Caco-2 (cell line): ENCODE results near the gene TDRD12. TPM values are rescaled to one million over a fixed set of nuclear protein-coding genes. Genes with fewer than 3 reads are reported as not detected.

Source experiments
- BruUV-seq: library from RNA; stranded (reverse); fragments of 400-500 nt; replicated peaks from 2 replicates; lab custom pipeline; 2021; lab: Mats Ljungman, UMichigan
- CTCF ChIA-PET: fragments of 300-600 bp; sonication (Branson Sonifier 250); formaldehyde crosslinking; loops from one replicate; lab custom pipeline; 2022; ENCODE audit warnings: antibody characterized with exemption; lab: Charles Lee
- POLR2A ChIA-PET: fragments of 300-600 bp; sonication (Branson Sonifier 250); formaldehyde crosslinking; loops from one replicate; lab custom pipeline; 2022; ENCODE audit warnings: antibody characterized with exemption; lab: Charles Lee
- DNase-seq, 2 experiments: peaks; one replicate each; pipeline versions ENCODE4 v3.0.0 to v3.0.0-alpha.2; 2020 to 2022
- H3K27me3 ChIP-seq: replicated peaks from 2 replicates; pipeline ENCODE4 v1.6.0; 2011; ENCODE audit warnings: low read length; ENCODE audit not compliant: control insufficient read depth, insufficient read depth
- H3K36me3 ChIP-seq: 2 replicates; pipeline ENCODE4 v1.5.1; 2011; ENCODE audit warnings: low read length; ENCODE audit not compliant: control insufficient read depth, insufficient read depth
- H3K4me1 ChIP-seq: fragments of 250-450 bp; sonication (Bioruptor Pico); 2 replicates; pipeline ENCODE4 v1.5.1; 2020; ENCODE audit warnings: mild to moderate bottlenecking
- H3K4me3 ChIP-seq: 2 replicates; pipeline ENCODE4 v1.5.1; 2011; ENCODE audit warnings: low read depth, mild to moderate bottlenecking, control low read depth, low read length
- H3K9me3 ChIP-seq: fragments of 250-450 bp; sonication (Bioruptor Pico); 2 replicates; pipeline ENCODE4 v1.5.1; 2020; ENCODE audit warnings: mild to moderate bottlenecking, moderate library complexity
- H3K27ac Mint-ChIP-seq: one replicate; pipeline ENCODE4 v1.8.0; 2022; ENCODE audit warnings: mixed read lengths; ENCODE audit not compliant: unreplicated experiment
- H3K27me3 Mint-ChIP-seq: one replicate; pipeline ENCODE4 v1.8.0; 2022; ENCODE audit warnings: mixed read lengths; ENCODE audit not compliant: insufficient read depth, unreplicated experiment
- H3K36me3 Mint-ChIP-seq: one replicate; pipeline ENCODE4 v1.8.0; 2022; ENCODE audit warnings: mild to moderate bottlenecking, mixed read lengths; ENCODE audit not compliant: insufficient read depth, unreplicated experiment
- H3K4me1 Mint-ChIP-seq: one replicate; pipeline ENCODE4 v1.8.0; 2022; ENCODE audit warnings: low read depth, mixed read lengths; ENCODE audit not compliant: unreplicated experiment
- H3K4me3 Mint-ChIP-seq: one replicate; pipeline ENCODE4 v1.8.0; 2022; ENCODE audit warnings: mild to moderate bottlenecking, moderate library complexity, mixed read lengths; ENCODE audit not compliant: unreplicated experiment
- H3K9me3 Mint-ChIP-seq: one replicate; pipeline ENCODE4 v1.8.0; 2022; ENCODE audit warnings: mixed read lengths; ENCODE audit not compliant: unreplicated experiment
- CTCF ChIP-seq, 2 experiments: fragments of 200-600 bp in 1 of 2; IDR thresholded peaks; 1 replicate in 1 of 2; 2 replicates in 1 of 2; pipeline versions ENCODE4 v1.5.1 to v1.8.0; 2011 to 2022; ENCODE audit warnings: antibody characterized with exemption in 1 of 2, control low read depth in 1 of 2, inconsistent platforms in 1 of 2, low read depth in 1 of 2, low read length in 1 of 2, mild to moderate bottlenecking in 1 of 2, moderate library complexity in 1 of 2; ENCODE audit not compliant: insufficient read depth in 1 of 2, severe bottlenecking in 1 of 2, unreplicated experiment in 1 of 2
- intact Hi-C: fragments of 100-400 bp; cut with micrococcal nuclease; formaldehyde crosslinking; loops from one replicate; pipeline ENCODE4 v1.10.0; 2022; ENCODE audit not compliant: unreplicated experiment
- total RNA-seq: library from RNA; stranded (reverse); gene quantifications from 2 replicates; pipeline ENCODE4 v1.2.3, GENCODE V29; 2022

Gene TDRD12
- total RNA-seq, 1 experiment from 2014 or later, result 0.11 TPM

- Mint-ChIP-seq H3K4me1 (peaks cover 7% of the 10 kb centered on the region), H3K9me3 (no peaks in the 10 kb centered on the region), H3K27me3 (no peaks in the 10 kb centered on the region), H3K36me3 (peaks cover 3% of the 10 kb centered on the region), H3K4me3 (no peak overlapping the region), H3K27ac (no peak overlapping the region)
- Histone ChIP-seq H3K27me3 (no peaks in the 10 kb centered on the region), H3K36me3 (no peaks in the 10 kb centered on the region), H3K4me3 (no peak overlapping the region), H3K9me3 (no peaks in the 10 kb centered on the region), H3K4me1 (peaks cover 4% of the 10 kb centered on the region; the same call in 1 of the 2 replicates)
- DNase-seq, result no peak
- intact Hi-C loops, result no loop called here
- CTCF ChIA-PET, result interaction anchor here (0.7 kb wide), 1 partner anchor 282 kb away, joined by 4 read pairs; no protein-coding TSS in a partner anchor
- BruUV-seq, result no TSS peak
- POLR2A ChIA-PET, result no interaction called here
- no peak for TF ChIP-seq CTCF (IDR thresholded peaks at IDR 0.05; ENCODE audit: insufficient read depth in 1 of 2, low read depth in 1 of 2, low read length in 1 of 2, severe bottlenecking in 1 of 2, unreplicated experiment in 1 of 2)
Observed at GRCh38 chr19:32687681-32688080, 31.9 kb upstream of the TDRD12 start.

- intact Hi-C loops, result no loop called here
- no peak for TF ChIP-seq CTCF (IDR thresholded peaks at IDR 0.05; ENCODE audit: insufficient read depth in 1 of 2, low read depth in 1 of 2, low read length in 1 of 2, severe bottlenecking in 1 of 2, unreplicated experiment in 1 of 2)
- Histone ChIP-seq H3K4me1 (peaks cover 4% of the 10 kb centered on the region), H3K27me3 (no peaks in the 10 kb centered on the region), H3K36me3 (peaks cover under 1% of the 10 kb centered on the region; the same call in 1 of the 2 replicates), H3K9me3 (no peaks in the 10 kb centered on the region), H3K4me3 (no peak overlapping the region)
- Mint-ChIP-seq H3K9me3 (no peaks in the 10 kb centered on the region), H3K27ac (no peak overlapping the region), H3K4me3 (no peak overlapping the region), H3K4me1 (peaks cover 14% of the 10 kb centered on the region), H3K36me3 (peaks cover 9% of the 10 kb centered on the region), H3K27me3 (no peaks in the 10 kb centered on the region)
- CTCF ChIA-PET, result no interaction called here
- DNase-seq, result no peak
- no TSS peak for BruUV-seq
- POLR2A ChIA-PET, result no interaction called here
Observed at GRCh38 chr19:32688311-32688710, 31.3 kb upstream of the TDRD12 start.

GRCh38 chr19:32691291-32691951 is 28.1 kb upstream of the TDRD12 start, which contains the start of gene NUDT19:
NUDT19 (plus strand) TSS chr19:32691821; CDS start chr19:32691961, 140 bp downstream.
- Mint-ChIP-seq H3K27ac (peak within 1 kb of the TSS; percentile 81), H3K4me1 (peaks cover 40% of the 10 kb centered on the region), H3K36me3 (peaks cover 30% of the 10 kb centered on the region), H3K27me3 (no peaks in the 10 kb centered on the region), H3K9me3 (peaks cover 10% of the 10 kb centered on the region), H3K4me3 (peak within 1 kb of the TSS; percentile 80)
- Histone ChIP-seq H3K27me3 (no peaks in the 10 kb centered on the region), H3K36me3 (peaks cover 1% of the 10 kb centered on the region; the same call in 1 of the 2 replicates), H3K4me1 (peaks cover 20% of the 10 kb centered on the region), H3K4me3 (peak within 1 kb of the TSS; percentile 92), H3K9me3 (no peaks in the 10 kb centered on the region)
- ChIA-PET CTCF (no interaction called here), POLR2A (interaction anchor here (1.0 to 1.2 kb wide), 3 partner anchors 9 to 16 kb away, joined by 3 to 5 read pairs (median 3); partner anchors contain the start of genes ANKRD27 and RGS9BP)
- TF ChIP-seq CTCF (IDR thresholded peaks at IDR 0.05; ENCODE audit: insufficient read depth in 1 of 2, low read depth in 1 of 2, low read length in 1 of 2, severe bottlenecking in 1 of 2, unreplicated experiment in 1 of 2), result no peak
- intact Hi-C loops, result loop anchor here (1.0 kb wide), 1 partner anchor 16 kb away; the partner anchor contains the start of genes ANKRD27 and RGS9BP
- DNase-seq, result peak; percentile 94 to 95
- BruUV-seq, result TSS peak; percentile 25
